ENCODE measurements around the gene INPP5J.

- TF ChIP-seq CTCF (IDR thresholded peaks at IDR 0.05; ENCODE audit: poor library complexity) (no peak), EZH2phosphoT487 (IDR thresholded peaks at IDR 0.05; ENCODE audit: low read depth, severe bottlenecking, unreplicated experiment) (no peak), EZH2 (IDR thresholded peaks at IDR 0.05; ENCODE audit: borderline replicate concordance) (no peak)
These were observed 54.8 kb downstream of the INPP5J start for GRCh38 chr22:31177420-31178162.

Measured in hepatocyte (in vitro differentiated cells).